Mucosa of rectum (tissue), 2 donors: ENCODE results near the gene FERMT2.

ENCODE experiments used
- H3K27ac ChIP-seq, 2 donors: one replicate each; pipeline ENCODE4 v1.7.0; 2013; ENCODE audit warnings: inconsistent platforms in 2 of 2, low read depth in 2 of 2, low read length in 2 of 2
- H3K27me3 ChIP-seq, 2 donors: one replicate each; pipeline ENCODE4 v1.7.0; 2013; ENCODE audit warnings: low read length in 2 of 2; ENCODE audit not compliant: control insufficient read depth in 2 of 2, insufficient read depth in 2 of 2
- H3K36me3 ChIP-seq, 2 donors: one replicate each; pipeline ENCODE4 v1.7.0; 2013; ENCODE audit warnings: low read length in 2 of 2; ENCODE audit not compliant: control insufficient read depth in 2 of 2, insufficient read depth in 2 of 2
- H3K4me1 ChIP-seq, 2 donors: one replicate each; pipeline ENCODE4 v1.7.0; 2013; ENCODE audit warnings: low read length in 2 of 2, mild to moderate bottlenecking in 1 of 2; ENCODE audit not compliant: control insufficient read depth in 2 of 2, insufficient read depth in 2 of 2
- H3K4me3 ChIP-seq, 2 donors: one replicate each; pipeline ENCODE4 v1.7.0; 2013; ENCODE audit warnings: low read length in 2 of 2
- H3K9ac ChIP-seq, 2 donors: one replicate each; pipeline ENCODE4 v1.7.0; 2013; ENCODE audit warnings: low read length in 2 of 2, low read depth in 1 of 2, mild to moderate bottlenecking in 1 of 2
- H3K9me3 ChIP-seq, 2 donors: one replicate each; pipeline ENCODE4 v1.7.0; 2013; ENCODE audit warnings: low read length in 2 of 2; ENCODE audit not compliant: control insufficient read depth in 2 of 2
- donor health status: healthy.
- donor health status: Normal muscosa, but diverticular disease.

Gene FERMT2

DNA sequence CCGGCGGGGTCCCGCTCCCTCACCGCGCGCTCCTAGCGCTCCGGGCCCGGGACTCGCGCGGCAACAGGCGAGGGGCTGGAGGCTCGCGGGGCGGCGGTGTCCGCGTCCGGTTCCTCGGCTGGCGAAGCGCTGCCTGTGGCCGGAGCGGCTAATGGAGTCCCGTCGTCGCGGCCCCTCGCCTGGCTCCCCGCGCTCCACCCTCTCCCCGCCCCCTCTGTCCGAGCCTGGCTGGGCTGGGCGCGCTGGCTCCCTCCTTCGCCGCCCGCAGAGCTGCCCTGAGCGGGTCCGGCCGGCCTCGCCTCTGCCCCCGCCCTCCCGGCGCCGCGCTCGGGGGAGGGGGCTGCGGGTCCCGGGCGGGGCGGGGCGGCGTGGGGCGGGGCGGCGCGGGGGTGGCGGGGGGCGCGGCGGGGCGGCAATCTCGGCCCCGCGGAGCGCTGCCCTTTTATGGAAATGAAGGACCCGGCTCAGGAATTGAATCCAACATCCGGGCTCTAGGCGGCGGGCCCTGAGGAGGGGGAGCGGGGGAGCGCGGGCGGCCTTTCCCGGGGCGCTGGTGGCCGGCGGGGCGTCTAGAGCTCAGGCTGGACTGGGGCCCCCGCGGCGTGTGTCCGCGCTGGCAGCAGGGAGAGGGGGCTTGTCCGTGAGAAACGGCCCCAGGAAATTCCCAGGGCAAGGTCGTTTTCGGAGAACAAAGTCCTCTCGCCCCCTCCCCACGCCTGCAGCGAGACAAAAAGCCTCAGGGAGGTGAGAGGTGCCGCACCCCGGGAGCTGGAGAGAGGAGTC lies at the start of gene FERMT2:
Gene FERMT2, minus strand, starts transcription at position 153 of the 783 bp plus-strand sequence. CDS start 482 bp downstream, outside the sequence.
- Histone ChIP-seq H3K36me3 (no peaks in the 10 kb centered on the region), H3K27ac (peak within 1 kb of the TSS; percentile 81 to 86), H3K9ac (peak within 1 kb of the TSS; percentile 61 to 66), H3K9me3 (no peaks in the 10 kb centered on the region), H3K4me3 (peak within 1 kb of the TSS; percentile 75 to 87), H3K27me3 (peaks cover 27 to 37% of the 10 kb centered on the region in 2 donors), H3K4me1 (peaks cover 0 to 2% of the 10 kb centered on the region in 2 donors)

DNA sequence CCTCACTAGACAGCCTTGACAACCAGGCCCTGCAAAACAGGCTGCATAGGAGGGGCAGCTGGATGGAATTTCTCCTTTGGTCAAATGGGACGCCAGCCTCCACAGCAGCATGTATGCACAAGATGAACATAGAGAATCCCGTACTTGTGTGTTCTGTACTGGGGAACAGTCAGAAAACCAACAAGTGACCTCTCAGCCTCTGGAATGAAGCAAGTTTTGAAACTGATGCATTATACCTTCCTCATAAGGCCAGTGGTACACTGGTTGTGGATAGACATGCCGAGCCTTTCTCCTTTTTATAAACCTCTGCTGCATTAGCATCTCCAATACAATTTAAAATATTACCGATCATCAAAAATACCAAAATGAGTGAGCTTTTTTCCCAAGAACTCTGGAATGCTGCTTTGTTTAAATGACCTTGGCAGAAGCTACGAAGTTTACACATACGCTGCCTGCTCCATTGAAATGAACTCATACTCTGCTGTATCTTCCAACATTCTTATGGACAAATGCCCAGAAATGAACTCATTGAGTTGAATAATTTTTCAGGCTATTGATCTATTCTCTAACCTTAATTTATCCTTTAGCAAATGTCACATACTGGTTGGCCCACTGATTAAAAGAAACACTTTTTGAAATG lies 47.6 kb upstream of the FERMT2 start:
- Histone ChIP-seq H3K27ac (peak overlapping the region; percentile 14 to 24), H3K9me3 (no peaks in the 10 kb centered on the region), H3K9ac (no peak overlapping the region), H3K27me3 (no peaks in the 10 kb centered on the region), H3K36me3 (no peaks in the 10 kb centered on the region), H3K4me3 (no peak overlapping the region), H3K4me1 (no peaks in the 10 kb centered on the region)

- Histone ChIP-seq H3K27ac (no peak overlapping the region), H3K36me3 (no peaks in the 10 kb centered on the region), H3K4me3 (no peak overlapping the region), H3K4me1 (no peaks in the 10 kb centered on the region), H3K9me3 (no peaks in the 10 kb centered on the region), H3K9ac (no peak overlapping the region), H3K27me3 (no peaks in the 10 kb centered on the region)
These were observed 45.6 kb upstream of the FERMT2 start for GRCh38 chr14:52996493-52996892.

DNA sequence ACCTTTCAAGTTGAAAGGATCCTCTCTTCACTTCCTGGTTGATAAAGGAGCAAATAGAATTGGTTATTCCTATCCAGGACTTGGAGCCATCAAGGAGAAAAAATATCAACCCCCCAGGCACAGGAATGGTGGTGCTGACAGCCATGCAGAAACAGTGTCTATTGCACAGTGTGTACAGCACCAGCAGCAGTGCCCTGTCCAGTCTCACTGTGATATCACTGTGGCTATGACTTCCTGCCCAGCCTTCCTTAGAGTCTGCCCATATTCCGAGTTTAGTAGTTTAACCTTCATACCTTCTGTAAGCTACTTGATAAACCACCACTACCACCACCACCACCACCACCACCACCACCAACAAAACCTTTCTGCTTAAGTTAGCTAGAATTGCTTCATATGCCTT lies 45.1 kb upstream of the FERMT2 start:
- H3K4me1 ChIP-seq, result no peaks in the 10 kb centered on the region
- H3K27ac ChIP-seq, result no peak overlapping the region
- no peak overlapping the region for H3K4me3 ChIP-seq
- H3K9ac ChIP-seq, result no peak overlapping the region
- H3K9me3 ChIP-seq, result no peaks in the 10 kb centered on the region
- H3K27me3 ChIP-seq, result no peaks in the 10 kb centered on the region
- no peaks in the 10 kb centered on the region for H3K36me3 ChIP-seq

GRCh38 chr14:52992236-52992870 lies 41.5 kb upstream of the FERMT2 start:
- H3K4me1 ChIP-seq, result no peaks in the 10 kb centered on the region
- no peak overlapping the region for H3K27ac ChIP-seq
- no peaks in the 10 kb centered on the region for H3K27me3 ChIP-seq
- no peaks in the 10 kb centered on the region for H3K36me3 ChIP-seq
- H3K9ac ChIP-seq, result no peak overlapping the region
- H3K4me3 ChIP-seq, result no peak overlapping the region
- H3K9me3 ChIP-seq, result no peaks in the 10 kb centered on the region

DNA sequence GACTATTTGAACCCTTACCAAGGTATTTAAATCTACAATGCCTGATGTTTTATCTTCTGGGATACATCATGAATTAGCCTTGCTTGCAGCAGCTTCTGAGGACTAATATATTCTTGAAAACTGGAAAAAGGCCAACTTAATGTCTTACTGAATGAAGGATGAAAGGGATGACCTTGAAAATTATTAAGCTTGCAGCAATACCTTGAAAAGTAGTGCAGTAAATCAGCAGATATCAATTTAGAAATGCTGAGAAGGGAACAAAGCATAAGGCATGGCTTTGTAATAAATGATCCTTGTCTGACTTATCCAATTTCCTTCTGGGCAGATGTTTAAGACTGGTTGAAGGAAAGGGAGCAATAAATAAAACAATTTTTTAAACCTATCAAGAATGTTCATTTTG lies 37.3 kb upstream of the FERMT2 start:
- no peak overlapping the region for H3K4me3 ChIP-seq
- no peaks in the 10 kb centered on the region for H3K36me3 ChIP-seq
- H3K9ac ChIP-seq, result no peak overlapping the region
- no peaks in the 10 kb centered on the region for H3K9me3 ChIP-seq
- H3K4me1 ChIP-seq, result no peaks in the 10 kb centered on the region
- no peak overlapping the region for H3K27ac ChIP-seq
- H3K27me3 ChIP-seq, result no peaks in the 10 kb centered on the region

DNA sequence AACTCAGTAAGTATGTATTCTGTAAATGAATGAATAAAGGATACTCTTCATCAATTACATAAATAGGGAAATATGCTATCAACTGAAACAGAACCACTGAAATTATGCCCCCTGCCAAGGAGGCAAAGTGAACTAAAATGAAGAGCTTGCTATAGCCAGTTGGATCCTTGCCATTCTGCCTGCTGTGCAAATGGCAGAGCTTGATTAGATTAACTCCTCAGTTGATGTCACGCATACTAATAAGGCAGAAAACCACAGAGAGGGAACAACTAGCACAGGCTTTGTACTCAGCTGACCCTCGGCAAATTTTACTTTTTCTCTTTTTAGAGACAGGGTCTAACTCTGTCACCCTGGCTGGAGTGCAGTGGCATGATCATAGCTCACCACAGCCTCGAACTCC lies 36.7 kb upstream of the FERMT2 start:
- Histone ChIP-seq H3K9me3 (no peaks in the 10 kb centered on the region), H3K4me3 (no peak overlapping the region), H3K36me3 (no peaks in the 10 kb centered on the region), H3K27ac (no peak overlapping the region), H3K9ac (no peak overlapping the region), H3K27me3 (no peaks in the 10 kb centered on the region), H3K4me1 (no peaks in the 10 kb centered on the region)

GRCh38 chr14:52987042-52987441 lies 36.2 kb upstream of the FERMT2 start:
- no peaks in the 10 kb centered on the region for H3K36me3 ChIP-seq
- no peak overlapping the region for H3K27ac ChIP-seq
- H3K9ac ChIP-seq, result no peak overlapping the region
- H3K9me3 ChIP-seq, result no peaks in the 10 kb centered on the region
- no peaks in the 10 kb centered on the region for H3K27me3 ChIP-seq
- H3K4me3 ChIP-seq, result no peak overlapping the region
- H3K4me1 ChIP-seq, result no peaks in the 10 kb centered on the region

DNA sequence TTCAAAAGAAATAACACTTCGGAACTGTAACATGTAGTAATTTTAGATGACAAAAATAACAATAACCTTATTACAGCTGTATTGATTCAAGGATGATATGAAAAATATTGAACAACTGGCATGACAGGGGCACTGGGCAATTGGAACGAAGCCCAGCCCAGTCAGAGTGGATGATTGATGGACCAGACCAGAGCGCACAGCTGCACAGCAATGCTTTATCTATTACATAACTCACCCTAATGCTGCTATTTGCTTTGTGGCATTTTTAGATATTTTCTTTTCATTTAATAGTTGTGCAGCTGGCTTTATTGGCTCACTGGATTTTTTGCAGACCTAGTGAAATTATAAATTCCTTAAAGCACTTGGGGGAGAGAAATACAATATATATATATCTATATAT lies 26.9 kb upstream of the FERMT2 start:
- H3K4me3 ChIP-seq, result no peak overlapping the region
- H3K4me1 ChIP-seq, result no peaks in the 10 kb centered on the region
- H3K9ac ChIP-seq, result no peak overlapping the region
- H3K36me3 ChIP-seq, result no peaks in the 10 kb centered on the region
- H3K9me3 ChIP-seq, result no peaks in the 10 kb centered on the region
- H3K27me3 ChIP-seq, result no peaks in the 10 kb centered on the region
- no peak overlapping the region for H3K27ac ChIP-seq

DNA sequence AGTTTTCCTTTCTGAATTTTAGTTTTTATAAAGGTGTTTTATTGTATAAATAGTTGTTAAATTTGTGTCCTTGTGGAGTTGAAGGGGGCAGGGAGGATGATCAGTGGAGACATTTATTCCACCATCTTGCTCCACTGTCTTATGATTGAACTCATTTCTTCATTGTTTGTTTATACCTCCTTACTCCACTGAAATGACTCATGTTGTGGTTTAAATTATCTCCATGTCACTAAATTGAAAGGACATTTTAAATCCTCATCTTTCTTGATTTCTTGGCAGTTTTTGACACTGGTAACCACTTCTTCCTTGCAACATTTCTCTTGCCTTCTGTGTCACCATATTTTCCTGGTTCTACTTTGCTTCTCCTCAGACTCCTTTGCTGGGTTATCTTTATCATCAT lies 23.6 kb upstream of the FERMT2 start:
- no peak overlapping the region for H3K27ac ChIP-seq
- no peak overlapping the region for H3K9ac ChIP-seq
- H3K36me3 ChIP-seq, result no peaks in the 10 kb centered on the region
- H3K4me3 ChIP-seq, result no peak overlapping the region
- H3K9me3 ChIP-seq, result no peaks in the 10 kb centered on the region
- H3K4me1 ChIP-seq, result no peaks in the 10 kb centered on the region
- no peaks in the 10 kb centered on the region for H3K27me3 ChIP-seq
